Astrocyte (in vitro differentiated cells and primary cell): ENCODE measurements around the gene KDM1A.

Experiments
- CTCF ChIP-seq: IDR thresholded peaks from 2 replicates; pipeline ENCODE4 v1.5.1; 2011; ENCODE audit warnings: low read depth, mild to moderate bottlenecking, inconsistent platforms, low read length, moderate library complexity; ENCODE audit not compliant: insufficient read depth
- EZH2 ChIP-seq: IDR thresholded peaks from 2 replicates; pipeline ENCODE4 v1.6.1; 2012; ENCODE audit warnings: mild to moderate bottlenecking, low read length, inconsistent platforms; ENCODE audit not compliant: insufficient read depth

- TF ChIP-seq CTCF, result no peak
- no peak for TF ChIP-seq EZH2
Observed at GRCh38 chr1:23083714-23084480, 64.6 kb downstream of the KDM1A start.
